ENCODE measurements around the gene BCAR1.
"Not testable (repeated sequence)": the region's sequence is repeated elsewhere in the genome, so short reads cannot be mapped to it uniquely, and the experiment has no call there.

Gene BCAR1

DNA sequence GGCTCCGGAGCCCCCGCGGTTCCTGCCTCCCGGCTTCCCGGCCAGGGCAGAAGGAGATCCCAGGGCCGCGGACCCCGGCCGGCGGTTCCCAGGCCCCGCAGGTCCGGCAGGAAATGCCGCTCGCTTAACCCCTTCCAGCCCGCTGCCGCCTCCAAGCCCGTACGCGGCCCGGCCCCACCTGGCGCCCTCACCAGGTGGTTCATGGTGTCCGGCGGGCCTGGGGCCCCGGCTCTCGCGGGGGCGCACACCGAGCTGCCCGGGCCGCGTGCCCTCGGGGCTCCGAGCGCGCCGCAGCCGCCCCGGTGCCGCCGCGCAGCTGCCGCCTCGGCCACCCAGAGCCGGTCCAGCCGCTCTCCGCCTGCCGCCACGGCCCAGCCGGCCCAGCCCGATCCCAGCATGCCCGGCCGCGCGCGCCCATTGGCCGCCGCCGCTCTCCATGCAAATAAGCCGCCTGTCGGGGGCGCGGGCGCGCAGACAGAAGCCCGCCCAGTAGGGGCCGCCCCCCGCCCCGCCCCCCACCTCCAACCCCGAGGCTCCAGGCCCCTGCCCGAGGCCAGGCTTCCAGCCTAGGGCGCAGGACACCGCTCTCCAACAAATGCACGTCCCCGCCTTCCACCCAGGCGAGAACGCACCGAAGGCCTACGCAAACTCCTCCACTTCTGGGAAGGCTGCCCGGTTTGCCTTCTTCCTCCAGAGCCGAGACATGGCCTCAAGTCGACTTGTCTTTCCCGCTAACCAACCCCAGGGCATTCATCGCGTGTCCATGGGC is at the start of gene BCAR1:
Gene BCAR1, minus strand, starts transcription at position 345 of the 769 bp plus-strand sequence. Its CDS starts 142 bp downstream, at position 203.
- peak; percentile 10 for DNase-seq

DNA sequence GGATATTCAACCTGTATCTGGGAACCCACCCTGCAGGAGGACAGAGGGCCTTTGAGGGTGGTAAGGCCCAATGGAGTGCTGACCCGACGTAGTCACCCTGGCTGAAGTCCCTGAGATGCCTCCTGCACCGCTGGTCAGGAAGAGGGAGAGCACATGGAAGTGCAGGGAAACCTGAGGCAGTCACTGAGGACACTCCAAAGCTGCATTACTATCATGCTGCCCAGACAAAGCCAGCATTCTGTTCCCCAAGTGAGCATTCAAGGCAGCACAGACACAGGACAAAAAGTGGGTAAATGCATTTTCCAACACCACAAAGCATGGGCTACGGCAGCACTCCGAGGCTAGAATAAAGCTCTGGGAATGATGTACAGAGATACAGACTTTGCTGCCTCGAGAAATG is 46.8 kb upstream of the BCAR1 start:
- DNase-seq = no peak

- no peak for DNase-seq
Measured at GRCh38 chr16:75296606-75297005, 45.2 kb upstream of the BCAR1 start.

DNA sequence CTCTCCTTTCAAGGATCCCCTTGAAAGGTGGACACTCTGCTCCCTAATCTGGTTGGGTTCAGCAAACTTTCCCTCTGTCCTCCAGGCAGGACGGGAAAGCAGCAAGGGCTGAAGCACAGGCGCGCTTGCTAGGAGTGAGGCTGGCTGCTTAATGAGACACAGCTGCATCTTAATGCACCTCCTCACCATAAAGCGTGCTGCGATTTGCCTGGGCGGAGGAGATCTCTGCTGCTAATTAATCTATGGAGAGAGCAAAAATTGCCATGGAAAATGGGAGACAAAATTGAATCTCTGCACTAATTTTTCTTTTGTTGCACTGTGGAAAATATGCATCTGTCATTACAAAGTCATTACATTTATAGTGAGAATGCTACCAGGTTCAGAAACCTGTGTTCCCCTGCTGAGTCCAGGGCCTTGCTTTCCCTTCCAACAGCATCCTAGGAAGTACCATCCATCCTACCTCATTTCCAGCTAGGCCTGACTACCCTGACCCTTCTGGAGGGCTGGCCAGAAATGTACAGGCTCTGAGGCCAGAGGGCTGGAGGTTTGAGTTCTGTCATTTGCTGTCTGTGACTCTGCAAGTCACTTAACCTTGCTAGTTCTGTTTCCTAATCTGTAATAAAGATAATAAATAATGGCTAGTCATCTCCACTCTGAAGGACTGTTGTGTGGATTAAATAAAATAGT is 43.5 kb upstream of the BCAR1 start:
- DNase-seq = no peak

- DNase-seq = no peak
Measured at GRCh38 chr16:75293772-75294171, 42.3 kb upstream of the BCAR1 start.

DNA sequence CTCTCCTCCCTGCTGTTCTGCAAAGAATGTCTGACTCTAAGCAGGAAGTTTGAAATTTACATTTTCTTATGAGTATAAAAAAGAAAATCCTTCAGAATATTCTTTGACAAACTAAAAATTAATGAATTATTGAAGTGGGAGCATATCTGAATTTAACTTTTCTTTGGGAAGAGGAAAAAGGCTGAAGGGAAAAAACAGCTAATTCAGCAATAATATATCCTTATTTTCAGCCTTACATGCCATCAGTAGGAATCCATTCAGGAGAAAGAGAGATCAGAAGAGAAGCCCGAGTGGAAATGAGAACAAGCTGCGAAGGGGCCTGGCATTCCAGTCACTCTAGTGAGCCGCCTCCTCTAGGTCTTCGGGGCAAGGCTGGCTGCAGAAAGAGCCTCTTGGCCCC is 41.7 kb upstream of the BCAR1 start:
- DNase-seq = no peak

DNA sequence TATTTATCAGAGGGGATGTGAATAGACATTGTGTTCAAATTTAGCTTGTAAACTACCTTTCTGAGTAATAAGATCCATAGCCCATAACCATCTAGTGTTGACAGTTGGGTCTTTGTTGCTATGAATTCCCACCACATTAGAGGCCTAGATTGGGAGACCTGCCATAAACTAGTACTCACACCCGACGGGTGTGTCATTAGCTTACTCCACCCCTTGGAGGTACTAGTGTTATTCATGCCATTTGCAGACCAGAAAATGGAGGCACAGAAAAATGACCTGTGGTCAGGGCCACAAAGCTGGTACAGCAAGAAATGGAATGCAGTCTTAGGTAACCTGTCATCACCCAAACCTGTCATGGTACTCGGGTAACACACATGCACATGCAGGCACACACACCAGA is 41.3 kb upstream of the BCAR1 start:
- DNase-seq = no peak

DNA sequence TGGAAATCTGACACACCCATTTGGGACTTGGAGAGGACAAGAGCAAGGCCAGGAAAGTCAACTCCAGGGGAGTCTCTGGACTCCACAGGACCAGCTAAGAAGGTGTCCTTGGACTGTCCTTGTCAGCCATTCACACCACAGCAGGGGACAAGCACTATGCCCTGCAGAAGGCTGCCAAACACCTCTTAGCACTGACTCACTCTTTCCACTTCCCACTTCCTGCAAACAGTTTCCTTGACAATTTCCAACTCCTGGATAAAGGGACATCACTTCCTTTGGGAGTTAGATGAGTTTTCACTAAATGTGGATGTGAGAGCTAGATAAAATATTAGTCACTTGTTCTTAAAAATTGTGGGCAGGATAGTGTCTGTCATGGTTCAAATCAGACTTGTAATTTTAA is 37.8 kb upstream of the BCAR1 start:
- no peak for DNase-seq

- DNase-seq = no peak
Measured at GRCh38 chr16:75288596-75289120, 37.2 kb upstream of the BCAR1 start.

GRCh38 chr16:75288181-75288580 is 36.8 kb upstream of the BCAR1 start:
- DNase-seq = no peak

- DNase-seq = no peak
Measured at GRCh38 chr16:75287708-75288107, 36.3 kb upstream of the BCAR1 start.

DNA sequence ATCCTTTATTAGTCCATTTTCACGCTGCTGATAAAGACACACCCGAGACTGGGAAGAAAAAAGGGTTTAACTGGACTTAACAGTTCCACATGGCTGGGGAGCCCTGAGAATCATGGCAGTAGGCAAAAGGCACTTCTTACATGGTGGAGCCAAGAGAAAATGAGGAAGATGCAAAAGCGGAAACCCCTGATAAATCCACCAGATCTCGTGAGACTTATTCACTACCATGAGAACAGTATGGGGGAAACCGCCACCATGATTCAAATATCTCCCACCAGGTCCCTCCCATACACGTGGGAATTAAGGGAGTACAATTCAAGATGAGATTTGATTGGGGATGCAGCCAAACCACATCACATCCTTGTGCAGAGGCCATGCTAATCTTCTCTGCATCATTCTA is 35.0 kb upstream of the BCAR1 start:
- no peak for DNase-seq

DNA sequence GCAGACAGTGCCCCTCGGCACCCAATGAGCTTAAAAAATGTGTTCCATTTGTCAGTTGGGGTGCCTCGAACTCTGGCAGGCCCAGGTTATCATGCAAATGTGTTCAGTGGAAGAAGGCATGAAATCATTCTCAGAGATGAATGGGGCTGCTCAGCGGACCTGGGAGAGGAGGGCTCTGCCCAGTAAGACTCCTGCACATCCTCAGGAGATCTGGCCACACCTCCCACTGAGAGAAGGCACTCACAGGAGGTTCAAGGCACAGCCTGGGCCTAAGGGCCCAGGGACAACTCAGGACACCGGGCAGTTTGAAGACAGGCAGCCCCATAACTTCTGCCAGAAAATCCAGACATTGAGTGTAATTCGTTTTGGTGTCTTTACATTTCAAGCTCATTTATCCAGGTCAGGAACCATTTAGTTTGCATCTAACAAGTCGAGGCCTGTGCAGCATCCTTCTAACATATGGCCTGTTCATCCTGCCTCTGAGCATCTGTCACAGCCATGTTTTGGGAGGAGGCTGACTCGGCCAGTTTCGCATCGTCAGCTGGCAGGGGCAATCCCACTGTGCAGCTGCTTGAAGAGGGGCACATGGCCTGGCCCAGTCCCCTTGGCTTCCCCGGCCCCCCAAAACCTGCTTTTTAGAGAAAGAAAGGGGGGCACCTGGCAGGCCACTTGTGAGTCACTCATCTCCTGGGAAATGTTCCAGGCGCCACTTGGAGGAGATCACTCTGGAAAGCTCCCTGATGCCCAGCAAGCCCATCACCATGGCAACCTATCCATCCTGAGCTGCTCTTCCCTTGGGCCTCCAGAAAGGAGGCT is 31.2 kb upstream of the BCAR1 start:
- no peak for DNase-seq

DNA sequence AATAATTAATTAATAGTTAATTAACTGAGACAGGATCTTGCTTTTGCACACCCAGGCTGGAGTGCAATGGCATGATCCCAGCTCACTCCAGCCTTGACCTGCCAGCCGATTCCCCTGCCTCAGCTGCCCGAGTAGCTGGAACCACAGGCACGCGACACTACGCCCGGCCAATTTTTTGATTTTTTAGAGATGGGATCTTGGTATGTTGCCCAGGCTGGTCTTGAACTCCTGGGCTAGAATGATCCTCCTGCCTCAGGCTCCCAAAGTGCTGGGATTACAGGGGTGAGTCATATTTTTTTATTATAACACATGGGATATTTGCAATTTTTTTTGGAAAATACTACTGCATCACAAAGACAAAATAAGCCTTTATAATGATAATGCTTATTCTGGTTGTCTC is 30.4 kb upstream of the BCAR1 start:
- no peak for DNase-seq

DNA sequence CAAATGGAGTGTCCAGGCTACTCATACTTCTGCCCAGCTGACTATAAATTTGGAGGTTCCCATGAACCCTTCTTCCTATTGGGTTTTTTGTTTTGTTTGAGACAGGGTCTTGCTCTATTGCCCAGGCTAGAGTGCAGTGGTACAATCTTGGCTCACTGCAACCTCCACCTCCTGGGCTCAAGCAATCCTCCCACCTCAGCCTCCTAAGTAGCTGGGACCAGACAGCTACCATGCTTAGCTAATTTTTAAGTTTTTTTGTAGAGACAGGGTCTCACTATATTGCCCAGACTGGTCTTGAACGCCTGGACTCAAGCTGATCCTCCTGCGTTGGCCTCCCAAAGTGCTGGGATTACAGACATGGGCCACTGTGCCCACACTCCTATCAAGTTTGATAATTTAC is 29.6 kb upstream of the BCAR1 start:
- DNase-seq = not testable (repeated sequence)

- no peak for DNase-seq
Measured at GRCh38 chr16:75280331-75280804, 28.9 kb upstream of the BCAR1 start.

GRCh38 chr16:75279305-75279704 is 27.9 kb upstream of the BCAR1 start:
- no peak for DNase-seq

DNA sequence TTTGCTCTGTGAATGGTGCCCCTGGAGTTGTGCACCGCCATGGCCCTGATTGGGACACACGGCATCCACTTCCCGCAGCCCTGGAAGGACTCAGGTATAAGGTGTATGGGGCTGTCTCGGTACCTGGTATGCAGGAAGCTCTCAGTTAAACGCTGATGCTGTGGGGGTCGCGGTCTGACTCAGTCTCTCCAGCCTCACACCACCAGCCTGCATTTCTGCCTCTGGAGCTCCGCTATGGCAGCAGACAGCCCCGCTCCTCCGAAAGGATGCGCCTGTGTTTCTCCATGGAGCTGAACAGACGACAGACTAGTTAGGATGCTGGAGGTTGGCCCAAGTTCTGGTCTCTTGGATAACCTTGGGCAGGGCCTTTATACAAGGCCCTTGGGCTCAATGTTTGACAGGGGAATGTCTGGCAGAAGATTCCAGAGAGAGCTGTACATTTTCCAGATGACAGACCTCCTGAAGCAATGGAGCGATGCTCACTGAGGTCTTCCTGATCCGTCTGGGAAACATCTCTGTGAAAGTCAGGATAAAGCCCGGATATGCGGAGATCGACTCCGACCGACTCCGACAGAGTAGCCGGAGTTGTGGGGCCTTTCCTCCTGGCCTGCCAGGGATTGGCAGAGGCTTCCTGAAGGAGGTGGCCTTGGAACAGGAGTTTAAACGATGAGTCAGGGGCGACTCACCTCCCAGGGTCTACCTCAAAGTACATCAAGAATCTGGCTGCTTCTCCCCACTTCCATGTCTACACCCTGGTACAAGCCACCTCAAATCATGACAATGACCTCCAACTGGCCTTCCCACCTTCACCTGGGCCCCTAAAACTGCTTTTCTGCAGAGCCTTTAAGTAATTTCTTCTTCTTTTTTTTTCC is 21.9 kb upstream of the BCAR1 start:
- no peak for DNase-seq

- not testable (repeated sequence) for DNase-seq
Measured at GRCh38 chr16:75272629-75273028, 21.2 kb upstream of the BCAR1 start.

DNA sequence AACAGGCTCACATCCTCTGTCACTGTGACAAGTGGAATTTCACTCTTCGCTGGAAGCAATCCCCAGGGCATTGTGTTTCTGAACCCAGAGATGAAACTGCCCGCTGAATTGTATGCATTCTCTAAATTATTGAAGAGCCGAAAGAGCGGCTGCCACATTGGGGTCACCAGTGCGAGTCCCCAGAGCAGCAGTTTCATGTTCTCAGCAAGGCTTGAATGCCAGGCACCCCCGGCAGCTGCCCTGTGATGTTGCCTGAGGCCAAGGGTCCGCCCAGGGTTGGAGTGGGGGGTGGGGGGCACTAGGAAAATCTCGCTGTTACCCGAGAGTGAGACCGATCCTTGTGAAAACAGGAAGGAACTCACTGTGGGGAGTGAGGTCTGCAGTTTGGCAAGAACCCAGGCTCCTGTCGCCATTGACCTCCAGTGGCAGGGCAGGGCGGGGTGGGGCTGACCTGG is 20.7 kb upstream of the BCAR1 start:
- no peak for DNase-seq

- DNase-seq = no peak
Measured at GRCh38 chr16:75271441-75272096, 20.1 kb upstream of the BCAR1 start.

DNA sequence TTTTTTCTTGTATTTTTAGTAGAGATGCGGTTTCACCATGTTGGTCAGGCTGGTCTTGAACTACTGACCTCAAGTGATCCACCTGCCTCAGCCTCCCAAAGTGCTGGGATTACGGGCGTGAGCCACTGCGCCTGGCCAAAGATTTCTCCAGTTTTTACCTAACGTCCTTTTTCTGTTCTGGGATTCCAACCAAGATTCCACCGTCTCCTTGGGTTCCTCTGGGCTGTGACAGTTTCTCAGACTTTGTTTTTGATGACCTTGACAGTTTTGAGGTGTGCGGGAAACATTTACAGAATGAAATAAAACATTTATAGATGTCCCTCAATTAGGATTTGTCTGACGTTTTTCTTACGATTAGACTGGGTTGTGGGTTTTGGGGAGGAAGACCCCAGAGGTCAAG is 17.9 kb upstream of the BCAR1 start:
- DNase-seq = not testable (repeated sequence)
